ENCODE results near the gene SNX6.

DNA sequence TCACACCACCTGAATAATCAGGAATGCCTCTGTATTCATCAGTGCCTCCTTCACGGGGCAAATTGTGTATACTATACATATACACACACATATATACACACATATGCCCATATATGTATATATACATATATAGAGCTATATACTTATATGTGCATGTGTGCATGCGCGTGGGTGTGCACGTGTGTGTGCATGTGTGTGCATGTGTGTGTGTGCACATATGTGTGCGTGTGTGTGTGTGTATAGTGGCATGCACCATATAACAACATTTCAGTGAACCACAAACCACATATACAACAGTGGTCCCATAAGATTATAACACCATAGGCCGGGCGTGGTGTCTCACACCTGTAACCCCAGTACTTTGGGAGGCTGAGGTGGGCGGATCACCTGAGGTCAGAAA lies 48.8 kb upstream of the SNX6 start:
- no peak for TF ChIP-seq POLR2AphosphoS5 (IDR thresholded peaks at IDR 0.05)
- TF ChIP-seq, protein P1, sequence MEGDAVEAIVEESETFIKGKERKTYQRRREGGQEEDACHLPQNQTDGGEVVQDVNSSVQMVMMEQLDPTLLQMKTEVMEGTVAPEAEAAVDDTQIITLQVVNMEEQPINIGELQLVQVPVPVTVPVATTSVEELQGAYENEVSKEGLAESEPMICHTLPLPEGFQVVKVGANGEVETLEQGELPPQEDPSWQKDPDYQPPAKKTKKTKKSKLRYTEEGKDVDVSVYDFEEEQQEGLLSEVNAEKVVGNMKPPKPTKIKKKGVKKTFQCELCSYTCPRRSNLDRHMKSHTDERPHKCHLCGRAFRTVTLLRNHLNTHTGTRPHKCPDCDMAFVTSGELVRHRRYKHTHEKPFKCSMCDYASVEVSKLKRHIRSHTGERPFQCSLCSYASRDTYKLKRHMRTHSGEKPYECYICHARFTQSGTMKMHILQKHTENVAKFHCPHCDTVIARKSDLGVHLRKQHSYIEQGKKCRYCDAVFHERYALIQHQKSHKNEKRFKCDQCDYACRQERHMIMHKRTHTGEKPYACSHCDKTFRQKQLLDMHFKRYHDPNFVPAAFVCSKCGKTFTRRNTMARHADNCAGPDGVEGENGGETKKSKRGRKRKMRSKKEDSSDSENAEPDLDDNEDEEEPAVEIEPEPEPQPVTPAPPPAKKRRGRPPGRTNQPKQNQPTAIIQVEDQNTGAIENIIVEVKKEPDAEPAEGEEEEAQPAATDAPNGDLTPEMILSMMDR (IDR thresholded peaks at IDR 0.05 in 8 of 11, conservative IDR thresholded peaks at IDR 0.05 in 3 of 11), result no peak
- TF ChIP-seq POLR2A (IDR thresholded peaks at IDR 0.05), result no peak
